Sigmoid colon (tissue), 7 donors: ENCODE data around the gene DOCK8. TPM values are rescaled to one million over a fixed set of nuclear protein-coding genes. Genes with fewer than 3 reads are reported as not detected.

Experiments used
- DNase-seq: peaks from one replicate; pipeline ENCODE4 v3.0.0-alpha.2; 2019
- H3K27ac ChIP-seq, 4 donors: fragments of 200-600 bp; sonication (generic); one replicate each; pipeline ENCODE4 v1.5.1; 2016 to 2019; ENCODE audit warnings: mild to moderate bottlenecking in 1 of 4
- H3K27me3 ChIP-seq, 3 donors: fragments of 200-600 bp; sonication (generic); one replicate each; pipeline ENCODE4 v1.5.1; 2019; ENCODE audit warnings: mild to moderate bottlenecking in 1 of 3
- H3K36me3 ChIP-seq, 4 donors: fragments of 200-600 bp; sonication (generic); one replicate each; pipeline ENCODE4 v1.5.1; 2016 to 2019
- H3K4me1 ChIP-seq, 4 donors: fragments of 200-600 bp; sonication (generic); one replicate each; pipeline ENCODE4 v1.5.1; 2017 to 2019
- H3K4me3 ChIP-seq, 4 donors: fragments of 200-600 bp; sonication (generic); one replicate each; pipeline ENCODE4 v1.5.1; 2017 to 2019; ENCODE audit warnings: mild to moderate bottlenecking in 2 of 4, moderate library complexity in 1 of 4
- H3K9me3 ChIP-seq, 4 donors: fragments of 200-600 bp in 3 of 4; sonication (generic) in 3 of 4; one replicate each; pipeline versions ENCODE4 v1.5.1 to v1.6.1; 2013 to 2019
- CTCF ChIP-seq, 4 experiments: fragments of 450-650 bp in 3 of 4; fragments of 200-600 bp in 1 of 4; IDR thresholded peaks; one replicate each; pipeline ENCODE4 v1.5.1; 2016 to 2019; ENCODE audit warnings: antibody characterized with exemption in 4 of 4, mild to moderate bottlenecking in 3 of 4, moderate library complexity in 2 of 4
- EP300 ChIP-seq, 4 donors: sonication (generic); formaldehyde crosslinking; IDR thresholded peaks; one replicate each; pipeline ENCODE4 v1.6.1; 2017; ENCODE audit warnings: antibody characterized with exemption in 4 of 4
- POLR2A ChIP-seq, 2 donors: fragments of 450-650 bp; IDR thresholded peaks; one replicate each; pipeline ENCODE4 v1.6.1; 2016; ENCODE audit warnings: antibody characterized with exemption in 2 of 2, mild to moderate bottlenecking in 2 of 2, moderate library complexity in 2 of 2
- POLR2AphosphoS5 ChIP-seq, 4 donors: sonication (generic); formaldehyde crosslinking; IDR thresholded peaks; one replicate each; pipeline ENCODE4 v1.6.1; 2017; ENCODE audit warnings: antibody characterized with exemption in 4 of 4
- WGBS, 2 donors: extraction: QIAGEN DNeasy Blood & Tissue Kit; methylation state at CpG; one replicate each; pipeline ENCODE4 v1.1.7; 2013; 5-methylcytosine and 5-hydroxymethylcytosine counted together
- intact Hi-C: fragments of 100-400 bp; cut with DNase I; formaldehyde crosslinking; loops from one replicate; pipeline ENCODE4 v1.15.1; 2023
- polyA plus RNA-seq, 3 donors: library from polyadenylated mRNA; stranded (reverse); fragments of 200-250 nt; gene quantifications; one replicate each; pipeline ENCODE4 v1.2.3, GENCODE V29; 2013
- total RNA-seq, 4 donors: library from RNA; depleted of rRNA; stranded (reverse); fragments of >200 nt; gene quantifications; one replicate each; pipeline ENCODE4 v1.1.0, GENCODE V29; 2016
- donor health status: healthy with polysubstance abuse.
- donor health status: Bipolar disorder and iron deficiency.
- donor health status: healthy.

Gene DOCK8
- total and polyA plus RNA-seq, 7 donors = 2.3 to 22.8 (median 6.4) TPM

GRCh38 chr9:259405-260404 is 45.0 kb downstream of the DOCK8 start:
- Histone ChIP-seq H3K4me3 (no peak overlapping the region), H3K27ac (no peak overlapping the region), H3K9me3 (no peaks in the 10 kb centered on the region), H3K36me3 (no peaks in the 10 kb centered on the region), H3K4me1 (no peaks in the 10 kb centered on the region), H3K27me3 (no peaks in the 10 kb centered on the region)
- intact Hi-C loops = no loop called here
- DNase-seq = no peak
- 56 to 83% methylated on average over 2 of the region's 2 CpGs for WGBS, 2 donors
- TF ChIP-seq EP300 (IDR thresholded peaks at IDR 0.05) = no peak
- TF ChIP-seq POLR2A (IDR thresholded peaks at IDR 0.05) = no peak
- TF ChIP-seq CTCF (IDR thresholded peaks at IDR 0.05) = no peak
- no peak for TF ChIP-seq POLR2AphosphoS5 (IDR thresholded peaks at IDR 0.05)

GRCh38 chr9:264231-264630 is 49.6 kb downstream of the DOCK8 start:
- Histone ChIP-seq H3K36me3 (no peaks in the 10 kb centered on the region), H3K9me3 (no peaks in the 10 kb centered on the region), H3K4me1 (no peaks in the 10 kb centered on the region), H3K27ac (no peak overlapping the region), H3K4me3 (no peak overlapping the region), H3K27me3 (no peaks in the 10 kb centered on the region)
- WGBS, 2 donors = 22 to 29% methylated on average over 2 of the region's 2 CpGs
- TF ChIP-seq POLR2AphosphoS5 (IDR thresholded peaks at IDR 0.05) (no peak), POLR2A (IDR thresholded peaks at IDR 0.05) (no peak), CTCF (IDR thresholded peaks at IDR 0.05) (no peak), EP300 (IDR thresholded peaks at IDR 0.05) (no peak)
- no peak for DNase-seq
- intact Hi-C loops = no loop called here

GRCh38 chr9:265209-265870 is 50.7 kb downstream of the DOCK8 start:
- TF ChIP-seq CTCF (IDR thresholded peaks at IDR 0.05) = no peak
- TF ChIP-seq POLR2A (IDR thresholded peaks at IDR 0.05) = no peak
- no peak for TF ChIP-seq POLR2AphosphoS5 (IDR thresholded peaks at IDR 0.05)
- no peak for TF ChIP-seq EP300 (IDR thresholded peaks at IDR 0.05)
- DNase-seq = no peak
- no peak overlapping the region for H3K27ac ChIP-seq
- intact Hi-C loops = no loop called here
- no peaks in the 10 kb centered on the region for H3K27me3 ChIP-seq
- no peaks in the 10 kb centered on the region for H3K36me3 ChIP-seq
- no peaks in the 10 kb centered on the region for H3K9me3 ChIP-seq
- no peaks in the 10 kb centered on the region for H3K4me1 ChIP-seq
- no peak overlapping the region for H3K4me3 ChIP-seq
- 31 to 46% methylated on average over 7 of the region's 7 CpGs for WGBS, 2 donors

- TF ChIP-seq CTCF (IDR thresholded peaks at IDR 0.05) = no peak
- no peak for TF ChIP-seq POLR2AphosphoS5 (IDR thresholded peaks at IDR 0.05)
- TF ChIP-seq EP300 (IDR thresholded peaks at IDR 0.05) = no peak
- no peak for TF ChIP-seq POLR2A (IDR thresholded peaks at IDR 0.05)
- Histone ChIP-seq H3K27me3 (no peaks in the 10 kb centered on the region), H3K9me3 (no peaks in the 10 kb centered on the region), H3K36me3 (no peaks in the 10 kb centered on the region), H3K4me3 (no peak overlapping the region), H3K4me1 (no peaks in the 10 kb centered on the region), H3K27ac (no peak overlapping the region)
- WGBS, 2 donors = 65 to 81% methylated on average over 2 of the region's 2 CpGs
- intact Hi-C loops = no loop called here
- DNase-seq = no peak
These were observed 51.6 kb downstream of the DOCK8 start for GRCh38 chr9:266228-266627.
